IMR-90 (cell line): Measurements from ENCODE around the gene FBXO15.

Experiments used
- BHLHE40 ChIP-seq: fragments of 150-350 bp; IDR thresholded peaks from 2 replicates; pipeline ENCODE4 v1.6.1; 2016; ENCODE audit warnings: mild to moderate bottlenecking, low read depth, low read length
- CTCF ChIP-seq: conservative IDR thresholded peaks from 2 replicates; pipeline ENCODE4 v1.5.1; 2012; ENCODE audit warnings: mild to moderate bottlenecking, low read depth, low read length, improper control_type of control experiment
- POLR2A ChIP-seq: IDR thresholded peaks from 2 replicates; pipeline ENCODE4 v1.6.1; 2012; ENCODE audit warnings: mild to moderate bottlenecking, low read depth, low read length

GRCh38 chr18:74074668-74075564 is 72.7 kb downstream of the FBXO15 start:
- TF ChIP-seq POLR2A (no peak), BHLHE40 (no peak), CTCF (no peak)
